ENCODE data around the gene PAK4.

Gene PAK4

DNA sequence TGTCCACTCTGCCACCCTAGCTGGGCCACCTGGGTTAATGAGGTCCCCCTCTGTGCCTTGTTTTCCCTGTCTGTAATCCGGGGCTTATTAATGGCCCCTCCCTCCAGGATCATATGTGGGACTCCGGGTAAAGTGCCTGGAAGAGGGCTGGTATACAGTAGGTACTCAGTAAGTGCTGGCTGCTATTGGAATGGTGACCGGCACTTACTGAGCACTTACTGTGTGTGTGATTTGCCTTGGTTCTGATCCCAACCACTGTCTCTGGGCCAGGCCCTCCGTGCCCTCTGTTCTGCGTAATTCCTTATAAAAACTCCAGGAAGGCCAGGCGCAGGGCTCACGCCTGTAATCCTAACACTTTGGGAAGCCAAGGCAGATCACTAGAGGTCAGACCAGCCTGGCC lies 40.3 kb downstream of the PAK4 start:
- DNase-seq (ENCODE audit: low read depth in 3 of 3): no peak

- no peak for DNase-seq (ENCODE audit: low read depth in 3 of 3)
Observed at GRCh38 chr19:39166571-39167391, 41.2 kb downstream of the PAK4 start.

DNA sequence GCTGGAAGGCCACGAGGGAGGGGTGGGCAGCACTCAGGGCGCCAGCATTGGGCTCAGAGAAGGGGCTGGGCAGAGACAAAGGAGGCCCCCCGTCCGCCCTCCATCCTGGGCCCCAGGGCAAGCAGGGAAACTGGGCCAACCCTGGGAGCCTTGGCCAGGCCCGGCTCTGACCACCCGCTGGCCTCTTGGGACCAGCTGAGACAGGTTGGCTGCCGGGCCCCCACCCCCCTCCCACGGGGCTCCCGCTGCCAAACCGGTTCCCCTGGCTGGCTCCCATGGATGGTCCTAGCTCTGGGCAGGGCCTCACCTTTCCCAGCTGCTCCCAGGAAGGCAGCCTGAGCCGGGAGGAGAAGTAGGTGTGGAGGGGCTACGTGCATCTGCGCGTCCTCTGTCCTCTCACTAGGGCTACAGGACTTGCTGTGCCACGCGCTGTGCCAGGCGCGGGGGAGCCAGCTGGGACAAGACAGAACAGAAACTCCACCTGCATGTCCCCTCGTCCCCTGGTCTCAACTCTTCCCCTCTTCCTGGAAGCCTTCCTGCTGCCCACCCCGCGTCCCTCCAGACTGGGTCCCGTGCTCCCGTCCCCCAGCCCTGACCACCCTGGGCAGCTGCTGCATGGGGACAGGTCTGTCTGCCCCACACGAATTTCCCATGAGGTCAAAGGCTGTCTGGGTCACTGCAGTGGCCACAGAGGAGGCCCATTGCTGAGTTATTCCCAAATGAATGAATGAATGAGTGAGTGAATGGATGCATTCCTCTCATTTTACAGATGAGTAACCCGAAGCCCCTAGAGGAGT lies 42.1 kb downstream of the PAK4 start:
- no peak for DNase-seq (ENCODE audit: low read depth in 3 of 3)

GRCh38 chr19:39168258-39169142 lies 42.9 kb downstream of the PAK4 start:
- DNase-seq (ENCODE audit: low read depth in 3 of 3): no peak

- DNase-seq (ENCODE audit: low read depth in 3 of 3): no peak
Observed at GRCh38 chr19:39169143-39169810, 43.7 kb downstream of the PAK4 start.

- DNase-seq (ENCODE audit: low read depth in 3 of 3): no peak
Observed at GRCh38 chr19:39170386-39171231, 45.0 kb downstream of the PAK4 start.

DNA sequence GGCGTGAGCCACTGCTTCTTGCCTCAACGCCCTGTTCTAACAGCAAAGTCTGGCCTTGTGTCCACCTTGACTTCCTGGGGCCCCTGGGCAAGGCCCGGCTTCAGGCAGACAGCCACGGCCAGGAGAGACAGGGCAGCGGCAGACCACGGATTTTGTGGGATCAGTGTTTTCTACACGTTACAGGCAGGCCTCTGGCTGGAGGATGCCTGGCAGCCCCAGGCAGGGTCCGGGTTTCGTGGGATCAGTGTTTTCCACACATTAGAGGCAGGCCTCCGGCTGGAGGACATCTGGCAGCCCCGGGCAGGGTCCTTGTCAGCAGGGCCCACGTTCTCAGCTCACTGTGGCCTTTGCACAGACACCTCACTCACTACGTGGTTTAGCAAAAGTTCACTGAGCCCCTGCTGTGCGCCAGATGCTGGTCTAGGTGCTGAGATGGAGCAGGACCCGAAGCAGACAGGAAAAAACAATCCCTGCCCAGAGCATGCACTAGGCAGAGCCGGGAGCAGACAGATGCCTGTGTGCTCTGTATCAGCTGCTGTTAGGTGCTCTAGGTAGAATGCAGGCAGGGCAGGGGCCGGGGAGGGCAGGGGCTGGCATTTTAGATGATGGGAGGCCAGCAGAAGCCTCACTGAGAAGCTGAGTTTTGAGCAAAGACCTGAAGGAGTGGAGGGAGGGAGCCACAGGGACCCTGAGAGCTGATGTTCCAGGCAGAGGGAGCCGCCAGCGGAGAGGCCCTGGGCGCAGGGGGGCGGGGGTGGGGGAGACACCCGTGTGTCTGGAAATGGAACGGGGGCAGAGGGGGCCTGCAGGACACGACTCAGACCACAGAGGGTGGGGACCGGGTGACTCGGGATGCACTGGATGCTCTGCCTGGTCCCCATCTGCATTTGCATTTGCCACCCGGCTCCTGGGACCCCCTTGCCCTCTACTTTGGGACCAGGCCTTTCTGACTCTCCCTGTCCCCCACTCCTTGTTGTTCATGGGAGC lies 46.2 kb downstream of the PAK4 start:
- no peak for DNase-seq (ENCODE audit: low read depth in 3 of 3)

DNA sequence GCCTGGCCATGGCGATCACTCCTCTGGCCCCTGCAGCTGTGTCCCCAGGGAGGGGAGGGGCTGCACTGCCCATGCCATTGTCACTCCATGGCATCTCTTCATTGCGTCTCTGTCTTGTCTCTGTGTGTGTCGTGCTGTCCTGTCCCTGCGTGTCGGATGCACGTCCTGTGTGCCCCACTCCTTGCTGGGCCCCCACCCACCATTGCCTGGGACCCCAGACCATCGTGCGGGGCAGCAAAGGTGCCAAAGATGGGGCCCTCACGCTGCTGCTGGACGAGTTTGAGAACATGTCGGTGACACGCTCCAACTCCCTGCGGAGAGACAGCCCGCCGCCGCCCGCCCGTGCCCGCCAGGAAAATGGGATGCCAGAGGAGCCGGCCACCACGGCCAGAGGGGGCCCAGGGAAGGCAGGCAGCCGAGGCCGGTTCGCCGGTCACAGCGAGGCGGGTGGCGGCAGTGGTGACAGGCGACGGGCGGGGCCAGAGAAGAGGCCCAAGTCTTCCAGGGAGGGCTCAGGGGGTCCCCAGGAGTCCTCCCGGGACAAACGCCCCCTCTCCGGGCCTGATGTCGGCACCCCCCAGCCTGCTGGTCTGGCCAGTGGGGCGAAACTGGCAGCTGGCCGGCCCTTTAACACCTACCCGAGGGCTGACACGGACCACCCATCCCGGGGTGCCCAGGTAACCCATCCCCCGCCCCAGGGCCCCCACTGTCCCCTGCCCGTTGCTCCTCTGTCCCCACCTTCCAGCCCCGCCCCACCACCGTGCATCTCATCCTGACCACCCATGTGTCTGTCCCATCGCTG lies 47.3 kb downstream of the PAK4 start:
- DNase-seq (ENCODE audit: low read depth in 3 of 3): no peak

GRCh38 chr19:39173502-39173991 lies 48.0 kb downstream of the PAK4 start:
- DNase-seq (ENCODE audit: low read depth in 3 of 3): no peak

DNA sequence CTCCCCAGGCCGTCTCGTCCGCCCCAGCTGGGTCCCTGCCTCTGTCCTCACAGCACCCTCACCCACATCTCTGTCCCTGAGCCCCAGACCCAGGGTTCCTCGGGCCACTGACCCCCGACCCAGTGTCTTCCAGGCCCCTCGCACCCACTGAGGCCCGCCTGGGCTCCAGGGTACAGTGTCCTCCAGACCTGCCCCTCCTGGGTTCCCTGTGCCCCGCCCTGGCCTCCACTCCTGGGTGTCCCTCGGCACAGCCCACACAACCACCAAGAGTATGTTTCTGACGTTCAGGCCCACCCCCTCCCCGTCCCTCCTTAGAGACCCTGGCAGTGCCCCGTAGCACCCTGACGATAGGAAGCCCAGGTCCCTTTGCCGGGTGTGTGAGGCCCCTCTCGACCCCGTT lies 48.6 kb downstream of the PAK4 start:
- no peak for DNase-seq (ENCODE audit: low read depth in 3 of 3)

GRCh38 chr19:39174558-39175544 lies 49.3 kb downstream of the PAK4 start:
- no peak for DNase-seq (ENCODE audit: low read depth in 3 of 3)

DNA sequence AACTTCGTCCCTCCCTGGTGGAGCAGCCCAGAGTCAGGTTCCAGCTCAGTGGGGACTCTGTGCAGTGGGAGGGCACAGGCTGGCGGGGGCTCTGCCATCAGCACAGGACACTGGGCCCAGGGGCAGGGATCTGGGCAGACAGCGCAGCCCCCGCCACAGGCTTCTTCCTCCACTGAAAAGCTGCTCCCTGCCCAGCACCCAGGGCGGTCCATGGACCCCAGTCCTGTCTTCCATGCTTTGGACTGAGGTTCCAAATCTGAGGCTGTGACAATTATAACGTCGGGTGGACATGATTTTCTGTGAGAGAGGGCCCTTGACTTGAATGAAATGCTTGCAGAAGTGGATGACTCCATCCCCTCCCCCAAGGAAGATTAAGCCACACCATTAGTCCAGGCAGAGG lies 50.0 kb downstream of the PAK4 start:
- DNase-seq (ENCODE audit: low read depth in 3 of 3): no peak

DNA sequence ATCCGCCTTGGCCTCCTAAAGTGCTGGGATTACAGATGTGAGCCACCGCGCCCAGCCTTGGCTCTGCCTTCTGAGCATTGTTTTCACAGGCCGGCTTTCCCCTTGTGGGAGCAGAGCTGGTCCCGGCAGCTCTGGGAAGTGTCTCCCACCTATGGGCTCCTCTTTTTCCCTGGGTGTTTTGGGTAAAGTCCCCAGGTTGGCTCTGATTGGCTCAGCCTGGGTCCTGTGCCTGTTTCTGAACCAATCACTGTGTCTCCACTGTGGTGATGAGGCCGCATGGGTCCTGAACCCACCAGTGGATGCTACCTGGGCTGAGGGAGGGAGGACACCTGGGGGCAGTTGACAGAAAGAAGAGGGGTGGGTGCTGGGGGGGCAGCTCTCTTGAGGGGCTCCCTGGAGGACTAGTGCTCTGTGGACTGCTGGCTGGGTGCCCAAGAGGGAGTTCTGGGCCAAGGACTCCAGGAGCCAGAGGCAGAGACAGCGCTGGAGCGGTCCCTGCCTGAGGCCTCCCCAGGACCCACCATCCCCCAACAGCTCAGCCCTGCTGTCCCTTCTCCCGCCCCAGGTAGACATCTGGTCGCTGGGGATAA lies 51.6 kb downstream of the PAK4 start:
- DNase-seq (ENCODE audit: low read depth in 3 of 3): no peak

DNA sequence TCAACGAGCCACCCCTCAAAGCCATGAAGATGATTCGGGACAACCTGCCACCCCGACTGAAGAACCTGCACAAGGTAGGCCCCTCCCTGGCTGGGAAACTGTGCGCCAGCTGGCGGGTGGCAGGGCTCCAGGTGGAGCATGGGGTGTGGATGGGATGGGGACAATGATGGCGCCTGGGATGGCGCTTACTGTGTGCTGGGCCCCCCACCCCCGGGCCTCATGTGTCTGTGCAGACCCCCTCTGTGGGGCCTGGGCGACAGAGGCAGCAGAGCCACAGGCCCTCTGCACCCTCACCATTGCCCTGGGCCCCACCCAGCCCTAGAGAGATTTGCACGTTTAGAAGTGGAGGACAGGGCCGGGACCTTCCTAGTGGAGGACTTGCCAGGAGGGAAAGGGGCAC lies 52.1 kb downstream of the PAK4 start:
- no peak for DNase-seq (ENCODE audit: low read depth in 3 of 3)

DNA sequence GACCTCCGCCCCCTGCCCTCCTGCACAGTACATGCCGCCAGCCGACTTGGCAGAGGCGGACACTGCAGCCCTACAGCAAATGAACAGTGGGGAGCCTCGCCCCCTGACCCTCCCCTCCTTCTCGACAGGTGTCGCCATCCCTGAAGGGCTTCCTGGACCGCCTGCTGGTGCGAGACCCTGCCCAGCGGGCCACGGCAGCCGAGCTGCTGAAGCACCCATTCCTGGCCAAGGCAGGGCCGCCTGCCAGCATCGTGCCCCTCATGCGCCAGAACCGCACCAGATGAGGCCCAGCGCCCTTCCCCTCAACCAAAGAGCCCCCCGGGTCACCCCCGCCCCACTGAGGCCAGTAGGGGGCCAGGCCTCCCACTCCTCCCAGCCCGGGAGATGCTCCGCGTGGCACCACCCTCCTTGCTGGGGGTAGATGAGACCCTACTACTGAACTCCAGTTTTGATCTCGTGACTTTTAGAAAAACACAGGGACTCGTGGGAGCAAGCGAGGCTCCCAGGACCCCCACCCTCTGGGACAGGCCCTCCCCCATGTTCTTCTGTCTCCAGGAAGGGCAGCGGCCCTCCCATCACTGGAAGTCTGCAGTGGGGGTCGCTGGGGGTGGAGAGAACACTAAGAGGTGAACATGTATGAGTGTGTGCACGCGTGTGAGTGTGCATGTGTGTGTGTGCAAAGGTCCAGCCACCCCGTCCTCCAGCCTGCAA lies 52.9 kb downstream of the PAK4 start:
- no peak for DNase-seq (ENCODE audit: low read depth in 3 of 3)

DNA sequence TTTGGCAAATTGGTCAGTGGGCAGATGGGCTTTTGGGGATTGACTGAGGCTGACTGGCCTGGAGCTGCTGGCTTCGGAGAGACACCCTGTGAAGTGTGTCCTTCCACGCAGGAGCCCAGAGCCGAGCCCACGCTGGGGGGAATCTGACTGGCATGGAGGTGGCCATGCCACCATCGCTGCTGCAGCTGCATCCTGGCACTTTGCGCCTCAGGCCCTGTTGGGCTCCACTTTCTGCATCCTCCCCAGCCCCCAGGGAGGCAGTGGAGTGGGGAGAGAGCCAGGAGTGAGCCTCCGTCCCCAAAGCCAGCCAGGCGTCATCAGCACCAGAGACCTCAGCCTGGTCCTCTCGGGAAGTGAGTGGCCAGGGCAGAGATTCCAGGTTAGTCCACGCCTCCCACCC lies 54.2 kb downstream of the PAK4 start:
- no peak for DNase-seq (ENCODE audit: low read depth in 3 of 3)
